GM21786 (cell line): ENCODE data around the gene AAR2.

Experiments
- ATAC-seq: cut with Tn5 transposase; IDR thresholded peaks from one replicate; pipeline ENCODE4 v1.9.1; 2021; ENCODE audit not compliant: unreplicated experiment

AAR2 gene

DNA sequence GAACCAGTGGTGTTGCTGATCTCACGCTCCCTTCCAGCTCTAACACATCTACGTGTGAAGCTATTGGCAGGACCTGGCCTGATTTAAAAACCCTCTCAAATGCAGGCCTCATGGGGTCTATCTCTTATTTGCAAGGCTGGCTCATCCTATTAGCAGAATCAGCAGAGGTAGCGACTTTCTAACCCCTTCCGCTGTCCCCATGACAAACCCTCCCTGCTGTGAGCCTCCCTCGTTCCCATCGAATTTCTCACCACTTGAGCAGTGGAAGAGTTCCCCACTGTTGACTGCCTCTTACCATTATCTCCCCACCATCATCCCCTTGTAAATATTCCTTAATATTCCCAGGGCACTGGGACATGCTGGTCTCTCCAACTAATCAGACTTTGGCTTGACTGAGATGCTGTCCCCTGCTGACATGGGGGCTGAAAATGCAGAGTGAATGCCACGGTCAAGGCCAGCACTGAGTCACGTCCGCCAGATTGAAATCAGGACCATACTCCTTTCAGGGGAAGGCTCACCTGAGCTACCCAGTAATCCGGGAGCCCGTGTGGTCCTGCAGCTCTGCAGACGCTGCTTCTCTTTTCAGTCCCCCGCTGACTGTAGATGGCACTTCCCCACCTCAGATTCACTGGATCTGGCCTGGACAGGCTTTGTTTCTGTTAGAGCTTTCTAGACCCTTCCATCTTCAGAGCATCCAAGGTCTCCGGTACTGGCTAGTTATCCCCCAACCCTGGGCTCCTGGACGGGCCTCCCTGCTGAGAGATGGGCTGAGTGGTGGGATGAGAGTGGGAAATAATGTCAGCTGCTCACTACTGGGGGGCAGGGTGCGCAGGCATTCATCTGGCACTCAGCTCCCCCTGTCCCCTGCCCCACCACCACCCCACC lies 23.1 kb downstream of the AAR2 start:
- no peak for ATAC-seq

- no peak for ATAC-seq
Observed at GRCh38 chr20:36260316-36260715, 24.0 kb downstream of the AAR2 start.

DNA sequence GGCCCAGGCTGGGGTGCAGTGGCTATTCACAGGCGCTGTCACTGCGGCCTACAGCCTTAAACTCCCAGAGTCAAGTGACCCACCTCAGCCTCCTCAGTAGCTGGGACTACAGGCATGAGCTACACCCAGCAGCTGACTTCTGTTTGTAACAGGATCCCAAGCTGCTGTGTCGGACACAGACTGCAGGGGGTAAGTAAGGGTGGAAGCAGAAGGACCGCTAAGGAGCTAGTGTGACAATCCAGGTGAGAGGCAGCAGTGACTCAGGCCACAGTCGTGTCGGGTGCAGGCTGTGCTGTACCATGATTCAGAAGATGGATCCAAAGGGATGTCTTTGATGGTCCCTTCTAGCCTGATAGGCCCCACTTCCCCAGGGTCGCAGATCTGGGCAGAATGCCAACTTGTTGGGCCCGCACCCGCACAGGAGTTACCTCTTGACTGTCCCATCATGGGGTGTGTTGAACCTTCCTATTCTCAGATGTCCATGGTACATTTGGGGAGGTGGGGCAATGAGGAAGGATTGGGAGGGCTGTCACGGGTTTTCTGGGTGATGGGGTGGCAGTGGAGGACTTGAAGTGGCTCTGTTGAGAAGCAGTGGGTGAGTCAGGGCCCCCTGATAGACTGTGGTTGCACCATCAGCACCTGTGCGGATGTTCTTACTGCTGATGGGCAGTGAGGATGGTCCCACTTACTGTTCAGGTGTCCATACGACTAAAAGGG lies 25.3 kb downstream of the AAR2 start:
- ATAC-seq: no peak

GRCh38 chr20:36262440-36262839 lies 26.2 kb downstream of the AAR2 start:
- ATAC-seq: no peak

DNA sequence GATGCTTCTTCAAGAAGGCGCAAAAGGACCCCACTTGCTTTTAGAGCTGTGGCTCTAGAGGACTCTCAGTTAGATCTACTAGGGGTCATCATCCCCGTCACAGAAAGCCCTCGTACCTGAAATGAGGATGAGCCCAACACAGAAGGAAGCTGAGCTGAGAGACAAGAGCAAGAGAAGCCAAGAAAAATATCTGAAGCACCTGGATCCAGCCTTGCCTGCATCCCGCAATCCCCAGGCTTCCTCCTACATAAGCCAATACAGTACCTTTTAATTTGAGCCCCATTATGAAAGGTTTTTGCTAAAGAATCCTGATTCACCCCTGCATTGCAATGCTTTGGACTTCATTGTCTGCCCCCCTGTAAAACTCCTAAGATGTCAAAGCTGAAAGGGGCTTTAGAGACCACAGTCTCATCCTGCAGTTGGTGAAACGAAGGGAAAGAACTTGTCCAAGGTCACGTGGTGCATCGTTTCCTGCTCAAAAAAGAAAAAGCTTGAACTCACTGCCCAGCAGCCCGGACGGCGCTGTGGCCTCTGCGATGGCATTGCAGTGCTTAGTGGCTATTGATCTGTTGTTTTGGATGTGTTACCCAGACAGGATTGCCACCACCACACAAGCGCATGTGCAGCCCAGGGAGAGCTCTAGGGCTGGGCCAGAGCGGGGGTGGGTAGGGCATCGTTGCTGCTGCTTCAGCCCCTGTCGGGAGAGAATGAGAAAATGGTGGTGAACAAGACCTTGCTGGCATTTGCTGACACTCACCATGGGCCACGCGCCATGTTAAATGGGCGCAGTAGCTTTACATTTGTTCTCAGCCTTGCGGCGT lies 28.4 kb downstream of the AAR2 start:
- no peak for ATAC-seq

- ATAC-seq: no peak
Observed at GRCh38 chr20:36266189-36266588, 29.9 kb downstream of the AAR2 start.

DNA sequence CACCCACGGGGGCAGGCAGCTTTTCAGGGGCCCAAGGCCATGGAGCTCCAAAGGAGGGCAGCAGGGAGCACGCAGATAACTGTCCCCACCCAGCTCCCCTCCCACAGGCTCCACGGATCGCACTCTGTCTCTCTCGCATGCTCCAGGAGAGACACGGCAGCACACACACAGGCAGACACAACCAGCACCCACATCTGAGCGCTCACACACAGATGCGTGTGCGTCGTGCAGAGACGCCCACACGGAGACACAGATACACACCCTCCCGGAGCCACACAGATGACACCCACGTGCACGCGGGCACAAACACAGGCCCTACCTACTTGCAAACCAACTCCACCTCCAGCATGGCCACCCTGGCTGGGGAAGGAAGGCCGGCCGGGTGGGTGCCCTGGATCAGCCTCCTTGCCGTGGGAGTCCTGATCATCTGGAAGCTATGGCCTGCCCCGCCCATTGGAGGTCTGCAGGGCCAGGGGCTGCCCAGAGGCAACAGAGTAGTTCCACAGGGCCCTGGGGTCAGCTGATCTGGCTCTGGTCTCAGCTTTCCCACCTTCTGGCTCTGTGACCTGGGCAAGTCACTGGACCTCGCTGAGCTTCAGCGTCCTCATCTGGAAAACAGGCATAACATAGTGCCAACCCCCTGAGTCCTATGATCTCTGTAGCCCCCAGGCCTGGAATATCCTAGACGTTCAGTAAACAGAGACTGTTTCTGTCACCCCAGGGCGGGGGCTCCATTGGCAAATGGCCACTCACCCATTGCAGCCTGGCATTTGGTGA lies 31.5 kb downstream of the AAR2 start:
- no peak for ATAC-seq

DNA sequence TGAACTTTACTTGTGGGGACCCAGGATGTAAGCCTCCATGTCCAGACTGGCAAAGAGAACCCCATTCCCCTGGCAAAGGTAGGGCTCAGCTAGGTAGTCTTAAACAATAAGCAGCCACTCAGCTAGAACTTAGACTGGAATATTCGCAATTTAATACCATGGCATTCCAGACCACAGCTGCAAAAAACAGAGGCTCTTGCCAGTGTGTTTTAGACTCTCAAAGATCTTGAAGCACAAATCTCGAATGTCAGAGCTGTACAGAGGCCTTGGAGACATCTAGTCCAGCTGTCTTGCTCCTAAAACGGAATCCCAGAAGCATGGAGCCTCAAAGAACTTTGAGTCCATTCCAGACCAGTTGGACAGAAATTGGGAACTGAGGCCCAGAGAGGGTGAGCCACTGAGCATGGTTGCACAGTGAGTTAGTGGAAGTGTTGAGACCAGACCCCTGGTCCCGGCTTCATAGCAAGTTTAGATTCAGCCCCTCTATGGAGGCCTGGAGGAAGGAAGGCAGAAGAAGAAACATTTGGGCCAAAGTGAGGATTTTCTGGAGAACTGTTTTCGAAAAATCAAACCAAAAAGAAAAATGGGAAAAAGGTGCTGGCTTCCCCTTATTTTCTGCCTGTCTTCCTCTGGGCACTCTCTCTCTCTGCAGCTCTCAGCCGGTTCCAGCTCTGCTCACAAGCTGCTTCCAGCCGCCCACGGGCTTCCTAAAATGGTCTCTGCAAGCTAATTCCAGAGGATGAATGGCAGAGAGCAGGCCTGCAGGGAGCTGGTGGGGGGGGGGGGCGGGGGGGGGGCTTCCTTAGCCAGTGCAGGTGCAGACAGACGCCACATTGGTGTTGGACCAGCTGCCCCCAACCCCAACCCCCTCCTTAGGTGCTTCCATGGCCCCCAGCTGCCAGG lies 32.4 kb downstream of the AAR2 start:
- no peak for ATAC-seq

DNA sequence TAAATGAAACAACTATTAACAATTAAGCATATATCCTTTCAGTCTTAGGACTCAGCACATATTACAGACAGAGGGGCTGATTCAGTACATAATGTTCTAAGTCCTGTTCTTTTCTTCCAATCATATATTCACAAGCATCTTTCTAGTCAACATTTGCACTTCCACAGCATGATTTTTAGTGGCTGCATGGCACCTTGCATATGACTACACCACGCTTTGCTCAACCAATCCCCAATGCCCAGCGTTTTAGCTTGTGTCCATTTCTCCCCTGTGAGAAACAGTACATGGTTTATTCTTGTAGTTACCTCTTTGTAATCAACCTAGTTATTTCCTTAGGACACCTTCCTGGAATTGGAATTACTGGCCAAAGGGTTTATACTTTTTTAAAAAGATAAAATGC lies 33.2 kb downstream of the AAR2 start:
- ATAC-seq: no peak

DNA sequence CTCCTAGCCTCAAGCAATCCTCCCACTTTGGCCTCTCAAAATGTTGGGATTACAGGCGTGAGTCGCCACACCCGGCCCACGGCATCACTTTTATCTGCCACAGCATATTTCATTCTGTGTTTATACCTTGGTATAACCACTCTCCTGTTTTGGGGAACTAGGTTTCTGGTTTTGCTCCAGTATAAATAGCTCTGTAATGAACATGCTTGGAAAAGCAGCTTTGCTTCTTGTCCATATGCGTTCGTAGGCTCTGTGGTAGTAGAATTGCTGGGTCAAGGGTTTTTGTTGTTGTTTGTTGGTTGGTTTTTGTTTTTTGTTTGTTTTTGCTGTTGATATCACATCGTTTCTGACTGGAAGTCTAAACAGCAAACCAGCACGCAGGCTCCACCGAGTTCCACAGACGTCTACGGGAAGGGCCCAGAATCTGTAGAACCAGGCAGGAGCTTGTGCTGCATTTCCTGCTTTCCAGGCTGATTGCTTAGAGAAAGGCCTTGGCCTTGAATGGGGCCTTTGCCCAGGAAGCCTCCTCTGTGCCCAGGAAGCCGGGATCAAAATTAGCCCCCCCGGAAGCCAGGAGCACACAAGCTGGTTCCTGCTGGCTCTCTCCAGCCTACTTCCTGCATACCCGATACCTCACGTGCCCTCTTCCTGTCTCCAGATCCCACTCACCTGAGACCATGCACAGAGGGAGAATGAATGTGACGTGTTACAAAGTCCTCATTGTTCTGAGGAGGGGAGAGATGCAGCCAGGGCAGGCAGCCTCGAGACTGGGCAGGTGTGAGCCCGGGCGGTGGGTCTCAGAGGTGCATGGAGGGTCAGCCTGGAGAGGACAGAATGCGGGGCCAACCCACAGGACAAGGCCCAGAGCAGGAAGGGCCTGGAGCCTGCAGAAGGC lies 34.7 kb downstream of the AAR2 start:
- ATAC-seq: no peak

DNA sequence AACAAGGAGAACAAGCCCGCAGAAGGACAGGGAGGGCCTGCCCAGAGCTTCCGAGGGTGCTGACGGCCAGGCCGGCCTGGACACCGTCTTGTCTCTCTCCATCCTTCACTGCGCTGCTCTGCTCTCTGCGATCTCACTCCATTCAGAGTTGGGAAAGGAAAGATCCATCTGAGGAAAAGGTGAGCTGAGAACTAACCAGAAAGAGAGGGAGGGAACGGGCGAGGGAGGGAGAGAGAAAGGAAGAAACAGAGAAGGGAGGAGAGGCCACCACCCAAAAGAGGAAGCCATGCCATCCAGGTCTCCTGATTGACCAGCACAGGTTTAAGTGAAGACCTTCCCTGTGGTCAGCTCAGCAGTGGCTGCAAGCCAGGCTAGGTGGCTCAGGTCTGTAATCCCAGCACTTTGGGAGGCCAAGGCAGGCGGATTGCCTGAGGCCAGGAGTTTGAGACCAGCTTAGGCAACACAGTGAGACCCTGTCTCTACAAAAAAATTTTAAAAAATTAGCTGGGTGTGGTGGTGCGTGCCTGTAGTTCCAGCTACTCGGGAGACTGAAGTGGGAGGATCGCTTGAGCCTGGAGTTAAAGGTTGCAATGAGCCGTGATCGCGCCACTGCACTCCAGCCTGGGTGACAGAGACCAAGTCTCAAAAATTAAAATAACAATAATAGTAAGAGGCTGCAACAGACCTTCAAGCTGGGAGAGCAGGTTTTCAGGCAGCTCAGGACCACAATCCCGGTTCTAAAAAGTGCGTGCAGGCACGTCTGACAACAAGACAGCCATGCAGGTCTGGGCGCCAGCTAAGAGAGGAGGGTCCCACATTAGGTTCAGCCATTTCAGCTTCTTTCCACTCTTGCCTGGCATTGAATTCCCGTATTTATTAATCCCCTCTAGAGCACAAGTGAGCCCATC lies 35.6 kb downstream of the AAR2 start:
- no peak for ATAC-seq

DNA sequence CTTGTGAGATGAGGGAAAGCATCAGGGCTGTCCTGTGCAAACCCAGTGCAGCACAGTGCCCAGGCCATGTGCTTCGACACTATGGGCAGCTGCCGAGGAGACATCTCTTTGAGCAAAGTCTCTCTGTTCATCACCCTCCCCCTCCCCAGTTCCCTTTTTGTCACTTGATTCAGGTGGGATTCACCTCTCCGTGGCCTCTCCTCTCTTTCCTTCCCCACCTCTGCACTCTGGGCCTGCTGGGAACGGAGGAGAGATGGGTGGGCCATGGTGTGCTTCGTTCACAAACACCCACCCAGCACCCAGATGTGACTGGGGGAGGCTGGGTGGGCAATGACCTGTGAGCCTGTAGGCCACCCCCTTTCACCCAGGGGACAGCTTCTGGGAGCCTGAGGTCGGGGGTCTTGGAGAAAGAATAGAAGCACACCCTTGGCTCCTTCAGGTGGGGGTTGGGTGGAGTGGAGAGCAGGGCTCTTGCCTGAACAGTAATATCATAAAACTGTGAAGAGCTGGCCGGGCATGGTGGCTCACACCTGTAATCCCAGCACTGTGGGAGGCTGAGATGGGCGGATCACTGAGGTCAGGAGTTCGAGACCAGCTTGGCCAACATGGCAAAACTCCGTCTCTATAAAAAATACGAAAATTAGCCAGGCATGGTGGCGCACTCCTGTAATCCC lies 36.4 kb downstream of the AAR2 start:
- no peak for ATAC-seq

GRCh38 chr20:36273414-36274180 lies 37.3 kb downstream of the AAR2 start:
- no peak for ATAC-seq

- no peak for ATAC-seq
Observed at GRCh38 chr20:36274181-36274841, 38.0 kb downstream of the AAR2 start.

DNA sequence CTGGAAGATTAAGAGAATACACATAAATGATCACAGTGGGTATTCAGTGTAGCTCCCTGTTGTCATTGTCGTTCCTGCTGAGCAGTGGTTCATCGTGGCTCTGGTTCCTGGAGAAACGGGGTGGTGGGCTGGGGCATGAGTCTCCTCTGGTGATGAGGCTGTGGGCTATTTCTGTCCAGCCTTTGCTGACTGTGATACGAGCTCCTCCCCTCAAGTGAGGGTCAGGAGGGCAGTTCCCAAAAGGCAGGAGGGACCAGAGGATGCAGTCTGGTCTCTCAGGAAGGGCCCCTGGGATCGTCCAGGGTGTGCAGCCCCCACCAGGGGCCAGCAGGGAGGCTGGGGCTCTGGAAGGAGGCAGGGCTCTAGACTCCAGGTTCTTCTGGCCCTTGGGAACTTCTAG lies 38.7 kb downstream of the AAR2 start:
- no peak for ATAC-seq
